GM12873 (cell line): ENCODE measurements around the gene HOXA3.

Experiments
- TF ChIP-seq, protein P1 (sequence below): IDR thresholded peaks from 2 replicates; pipeline ENCODE4 v1.5.1; 2012; ENCODE audit warnings: low read depth, mild to moderate bottlenecking, moderate library complexity, low read length, control low read depth; ENCODE audit not compliant: insufficient read depth; ENCODE audit errors: missing control alignments

Gene HOXA3

GRCh38 chr7:27062946-27063345 is 89.4 kb downstream of the HOXA3 start:
- TF ChIP-seq, protein P1, sequence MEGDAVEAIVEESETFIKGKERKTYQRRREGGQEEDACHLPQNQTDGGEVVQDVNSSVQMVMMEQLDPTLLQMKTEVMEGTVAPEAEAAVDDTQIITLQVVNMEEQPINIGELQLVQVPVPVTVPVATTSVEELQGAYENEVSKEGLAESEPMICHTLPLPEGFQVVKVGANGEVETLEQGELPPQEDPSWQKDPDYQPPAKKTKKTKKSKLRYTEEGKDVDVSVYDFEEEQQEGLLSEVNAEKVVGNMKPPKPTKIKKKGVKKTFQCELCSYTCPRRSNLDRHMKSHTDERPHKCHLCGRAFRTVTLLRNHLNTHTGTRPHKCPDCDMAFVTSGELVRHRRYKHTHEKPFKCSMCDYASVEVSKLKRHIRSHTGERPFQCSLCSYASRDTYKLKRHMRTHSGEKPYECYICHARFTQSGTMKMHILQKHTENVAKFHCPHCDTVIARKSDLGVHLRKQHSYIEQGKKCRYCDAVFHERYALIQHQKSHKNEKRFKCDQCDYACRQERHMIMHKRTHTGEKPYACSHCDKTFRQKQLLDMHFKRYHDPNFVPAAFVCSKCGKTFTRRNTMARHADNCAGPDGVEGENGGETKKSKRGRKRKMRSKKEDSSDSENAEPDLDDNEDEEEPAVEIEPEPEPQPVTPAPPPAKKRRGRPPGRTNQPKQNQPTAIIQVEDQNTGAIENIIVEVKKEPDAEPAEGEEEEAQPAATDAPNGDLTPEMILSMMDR: no peak
